ENCODE results near the gene DUOXA1.

DUOXA1 gene

GRCh38 chr15:45118996-45119395 lies 10.7 kb downstream of the DUOXA1 start:
- Histone ChIP-seq H3K36me3 (ENCODE audit: insufficient read depth, low read length) (no peaks in the 10 kb centered on the region), H4K20me1 (ENCODE audit: insufficient read depth, low read length, poor library complexity, severe bottlenecking) (no peaks in the 10 kb centered on the region), H3K79me2 (ENCODE audit: insufficient read depth, low read length) (no peaks in the 10 kb centered on the region), H3K9me2 (replicated peaks; ENCODE audit: low read depth, low read length) (no peaks in the 10 kb centered on the region), H3K27me3 (ENCODE audit: insufficient read depth, low read length, poor library complexity, severe bottlenecking) (no peaks in the 10 kb centered on the region), H3K9ac (ENCODE audit: low read depth, low read length, poor library complexity, severe bottlenecking) (no peak overlapping the region), H3K9me3 (ENCODE audit: insufficient read depth, low read depth, low read length) (no peaks in the 10 kb centered on the region), H3K4me1 (ENCODE audit: insufficient read depth, low read length, poor library complexity, severe bottlenecking) (no peaks in the 10 kb centered on the region), H3K4me2 (ENCODE audit: low read depth, low read length, poor library complexity, severe bottlenecking) (no peak overlapping the region), H2AFZ (ENCODE audit: low read length) (no peak overlapping the region), H3F3A (ENCODE audit: low read depth) (no peaks in the 10 kb centered on the region), H3K4me3 (ENCODE audit: low read length, poor library complexity, severe bottlenecking) (no peak overlapping the region)
- TF ChIP-seq, protein P1, sequence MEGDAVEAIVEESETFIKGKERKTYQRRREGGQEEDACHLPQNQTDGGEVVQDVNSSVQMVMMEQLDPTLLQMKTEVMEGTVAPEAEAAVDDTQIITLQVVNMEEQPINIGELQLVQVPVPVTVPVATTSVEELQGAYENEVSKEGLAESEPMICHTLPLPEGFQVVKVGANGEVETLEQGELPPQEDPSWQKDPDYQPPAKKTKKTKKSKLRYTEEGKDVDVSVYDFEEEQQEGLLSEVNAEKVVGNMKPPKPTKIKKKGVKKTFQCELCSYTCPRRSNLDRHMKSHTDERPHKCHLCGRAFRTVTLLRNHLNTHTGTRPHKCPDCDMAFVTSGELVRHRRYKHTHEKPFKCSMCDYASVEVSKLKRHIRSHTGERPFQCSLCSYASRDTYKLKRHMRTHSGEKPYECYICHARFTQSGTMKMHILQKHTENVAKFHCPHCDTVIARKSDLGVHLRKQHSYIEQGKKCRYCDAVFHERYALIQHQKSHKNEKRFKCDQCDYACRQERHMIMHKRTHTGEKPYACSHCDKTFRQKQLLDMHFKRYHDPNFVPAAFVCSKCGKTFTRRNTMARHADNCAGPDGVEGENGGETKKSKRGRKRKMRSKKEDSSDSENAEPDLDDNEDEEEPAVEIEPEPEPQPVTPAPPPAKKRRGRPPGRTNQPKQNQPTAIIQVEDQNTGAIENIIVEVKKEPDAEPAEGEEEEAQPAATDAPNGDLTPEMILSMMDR (conservative IDR thresholded peaks at IDR 0.05; ENCODE audit: low read length) = no peak
- no peak for TF ChIP-seq EZH2phosphoT487 (IDR thresholded peaks at IDR 0.05; ENCODE audit: borderline replicate concordance)

GRCh38 chr15:45118131-45118588 lies 11.5 kb downstream of the DUOXA1 start:
- H3K9me2 ChIP-seq (replicated peaks; ENCODE audit: low read depth, low read length) = no peaks in the 10 kb centered on the region
- no peak overlapping the region for H3K9ac ChIP-seq (ENCODE audit: low read depth, low read length, poor library complexity, severe bottlenecking)
- peak overlapping the region; percentile 25 for H3K4me3 ChIP-seq (ENCODE audit: low read length, poor library complexity, severe bottlenecking)
- H3K4me1 ChIP-seq (ENCODE audit: insufficient read depth, low read length, poor library complexity, severe bottlenecking) = no peaks in the 10 kb centered on the region
- peak overlapping the region; percentile 37 for H3K4me2 ChIP-seq (ENCODE audit: low read depth, low read length, poor library complexity, severe bottlenecking)
- no peaks in the 10 kb centered on the region for H4K20me1 ChIP-seq (ENCODE audit: insufficient read depth, low read length, poor library complexity, severe bottlenecking)
- H3K79me2 ChIP-seq (ENCODE audit: insufficient read depth, low read length) = no peaks in the 10 kb centered on the region
- H2AFZ ChIP-seq (ENCODE audit: low read length) = peak overlapping the region; percentile 78
- no peaks in the 10 kb centered on the region for H3K36me3 ChIP-seq (ENCODE audit: insufficient read depth, low read length)
- H3K9me3 ChIP-seq (ENCODE audit: insufficient read depth, low read depth, low read length) = no peaks in the 10 kb centered on the region
- H3K27me3 ChIP-seq (ENCODE audit: insufficient read depth, low read length, poor library complexity, severe bottlenecking) = no peaks in the 10 kb centered on the region
- TF ChIP-seq EZH2phosphoT487 (IDR thresholded peaks at IDR 0.05; ENCODE audit: borderline replicate concordance) = no peak
- TF ChIP-seq, protein P1 (conservative IDR thresholded peaks at IDR 0.05; ENCODE audit: low read length) = peak; percentile 100
- H3F3A ChIP-seq (ENCODE audit: low read depth) = no peaks in the 10 kb centered on the region

DNA sequence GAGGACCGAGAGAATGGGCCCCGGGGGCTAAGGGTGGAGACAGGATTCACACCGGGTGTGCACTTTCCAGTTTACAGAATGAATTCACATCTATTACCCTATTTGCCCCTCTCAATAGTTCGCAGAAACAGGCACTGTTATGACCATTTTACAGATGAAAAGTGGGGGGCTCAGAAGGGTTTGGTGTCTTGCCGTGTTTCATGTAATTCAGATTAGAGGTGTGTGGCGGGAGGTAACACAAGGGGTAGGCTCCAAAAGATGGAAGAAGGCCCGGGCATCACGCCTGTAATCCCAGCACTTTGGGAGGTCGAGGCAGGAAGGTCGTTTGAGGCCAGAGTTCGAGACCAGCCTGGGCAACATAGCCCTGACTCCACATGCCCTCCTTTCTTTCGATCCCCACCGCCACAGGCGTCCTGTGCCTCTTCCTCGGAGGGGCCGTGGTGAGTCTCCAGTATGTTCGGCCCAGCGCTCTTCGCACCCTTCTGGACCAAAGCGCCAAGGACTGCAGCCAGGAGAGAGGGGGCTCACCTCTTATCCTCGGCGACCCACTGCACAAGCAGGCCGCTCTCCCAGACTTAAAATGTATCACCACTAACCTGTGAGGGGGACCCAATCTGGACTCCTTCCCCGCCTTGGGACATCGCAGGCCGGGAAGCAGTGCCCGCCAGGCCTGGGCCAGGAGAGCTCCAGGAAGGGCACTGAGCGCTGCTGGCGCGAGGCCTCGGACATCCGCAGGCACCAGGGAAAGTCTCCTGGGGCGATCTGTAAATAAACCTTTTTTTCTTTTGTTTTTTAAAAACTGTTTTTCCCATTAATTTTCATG lies 12.2 kb downstream of the DUOXA1 start:
- H3K9ac ChIP-seq (ENCODE audit: low read depth, low read length, poor library complexity, severe bottlenecking) = no peak overlapping the region
- H3K36me3 ChIP-seq (ENCODE audit: insufficient read depth, low read length) = no peaks in the 10 kb centered on the region
- no peaks in the 10 kb centered on the region for H4K20me1 ChIP-seq (ENCODE audit: insufficient read depth, low read length, poor library complexity, severe bottlenecking)
- H3K4me2 ChIP-seq (ENCODE audit: low read depth, low read length, poor library complexity, severe bottlenecking) = peak overlapping the region; percentile 37
- no peaks in the 10 kb centered on the region for H3K79me2 ChIP-seq (ENCODE audit: insufficient read depth, low read length)
- H3K9me2 ChIP-seq (replicated peaks; ENCODE audit: low read depth, low read length) = no peaks in the 10 kb centered on the region
- no peak for TF ChIP-seq EZH2phosphoT487 (IDR thresholded peaks at IDR 0.05; ENCODE audit: borderline replicate concordance)
- TF ChIP-seq, protein P1 (conservative IDR thresholded peaks at IDR 0.05; ENCODE audit: low read length) = no peak
- H3K9me3 ChIP-seq (ENCODE audit: insufficient read depth, low read depth, low read length) = no peaks in the 10 kb centered on the region
- peak overlapping the region; percentile 78 for H2AFZ ChIP-seq (ENCODE audit: low read length)
- no peaks in the 10 kb centered on the region for H3F3A ChIP-seq (ENCODE audit: low read depth)
- H3K4me1 ChIP-seq (ENCODE audit: insufficient read depth, low read length, poor library complexity, severe bottlenecking) = no peaks in the 10 kb centered on the region
- H3K27me3 ChIP-seq (ENCODE audit: insufficient read depth, low read length, poor library complexity, severe bottlenecking) = no peaks in the 10 kb centered on the region
- H3K4me3 ChIP-seq (ENCODE audit: low read length, poor library complexity, severe bottlenecking) = peak overlapping the region; percentile 25

Measured in Loucy (cell line).